HG03139 (cell line): ENCODE results near the gene ACOX1.

Experiments
- ATAC-seq: cut with Tn5 transposase; IDR thresholded peaks from one replicate; pipeline ENCODE4 v1.9.1; 2021; ENCODE audit not compliant: unreplicated experiment

ACOX1 gene

DNA sequence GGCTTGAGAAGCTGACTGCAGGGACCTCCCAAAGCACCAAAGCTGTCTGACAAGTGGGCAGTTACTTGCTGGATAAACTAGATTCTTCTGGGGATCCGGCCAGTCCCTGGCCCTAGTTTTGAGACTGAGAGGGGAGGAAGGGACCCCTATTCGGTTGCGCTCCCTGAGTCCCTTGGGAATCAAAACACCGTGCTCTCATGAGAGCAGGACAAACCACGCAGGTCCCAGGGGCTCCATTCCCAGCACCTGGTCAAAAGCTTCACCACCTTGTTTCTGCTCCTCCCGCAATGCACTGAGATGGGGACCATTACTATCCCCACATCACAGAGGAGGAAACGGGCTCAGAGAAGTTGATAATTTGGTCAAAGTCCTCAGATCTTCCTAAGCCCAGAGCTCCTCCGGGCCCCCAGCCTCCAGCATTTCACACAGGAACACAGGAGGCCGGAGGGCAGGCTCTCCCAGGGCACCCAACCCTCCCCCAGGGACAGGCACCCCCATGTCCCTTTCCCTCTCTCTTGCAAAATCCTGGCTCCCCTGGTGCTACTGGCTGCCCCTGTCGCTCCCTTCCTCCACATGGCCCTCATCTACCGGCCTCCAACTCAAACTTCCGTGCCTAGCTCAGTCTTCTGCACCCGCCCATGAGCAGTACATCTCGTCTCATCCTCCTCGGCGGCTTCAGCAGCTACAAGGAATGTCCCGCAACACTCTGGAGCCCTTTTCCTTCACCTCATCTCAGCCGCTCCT, 85.5 kb downstream of the ACOX1 start:
- no peak for ATAC-seq

DNA sequence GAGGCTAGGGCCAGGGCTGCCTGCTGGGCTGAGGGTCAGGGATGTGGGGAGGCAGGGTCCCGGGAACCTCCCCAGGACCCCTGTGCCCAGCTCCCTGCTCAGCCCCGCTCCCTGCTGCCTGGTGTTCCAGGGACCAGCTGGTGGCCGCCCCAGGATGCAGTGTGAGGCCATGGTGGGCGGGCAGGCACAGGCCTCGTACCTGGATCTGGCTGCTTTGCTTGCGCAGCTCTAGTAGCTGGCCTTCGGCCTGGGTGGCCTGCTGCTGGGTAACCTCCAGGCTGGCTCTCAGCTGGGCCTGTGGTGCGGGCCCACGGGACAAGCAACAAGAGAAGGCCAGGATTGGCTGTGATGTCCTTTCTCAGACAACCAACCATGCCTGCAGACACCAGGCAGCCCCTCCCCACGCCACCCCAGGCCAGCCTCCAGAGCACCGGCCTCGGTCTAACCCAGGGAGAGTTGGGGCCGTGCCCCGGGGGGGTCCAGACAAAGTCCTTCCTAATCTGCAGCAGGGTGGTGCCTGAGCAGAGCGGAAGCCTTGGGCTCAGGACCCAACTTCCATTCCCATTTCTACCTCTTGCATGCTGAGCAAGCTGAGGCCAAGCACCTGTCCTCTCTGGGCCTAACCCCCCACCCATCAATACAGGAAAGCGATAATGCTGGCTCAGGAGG, 86.3 kb downstream of the ACOX1 start:
- ATAC-seq, result no peak

DNA sequence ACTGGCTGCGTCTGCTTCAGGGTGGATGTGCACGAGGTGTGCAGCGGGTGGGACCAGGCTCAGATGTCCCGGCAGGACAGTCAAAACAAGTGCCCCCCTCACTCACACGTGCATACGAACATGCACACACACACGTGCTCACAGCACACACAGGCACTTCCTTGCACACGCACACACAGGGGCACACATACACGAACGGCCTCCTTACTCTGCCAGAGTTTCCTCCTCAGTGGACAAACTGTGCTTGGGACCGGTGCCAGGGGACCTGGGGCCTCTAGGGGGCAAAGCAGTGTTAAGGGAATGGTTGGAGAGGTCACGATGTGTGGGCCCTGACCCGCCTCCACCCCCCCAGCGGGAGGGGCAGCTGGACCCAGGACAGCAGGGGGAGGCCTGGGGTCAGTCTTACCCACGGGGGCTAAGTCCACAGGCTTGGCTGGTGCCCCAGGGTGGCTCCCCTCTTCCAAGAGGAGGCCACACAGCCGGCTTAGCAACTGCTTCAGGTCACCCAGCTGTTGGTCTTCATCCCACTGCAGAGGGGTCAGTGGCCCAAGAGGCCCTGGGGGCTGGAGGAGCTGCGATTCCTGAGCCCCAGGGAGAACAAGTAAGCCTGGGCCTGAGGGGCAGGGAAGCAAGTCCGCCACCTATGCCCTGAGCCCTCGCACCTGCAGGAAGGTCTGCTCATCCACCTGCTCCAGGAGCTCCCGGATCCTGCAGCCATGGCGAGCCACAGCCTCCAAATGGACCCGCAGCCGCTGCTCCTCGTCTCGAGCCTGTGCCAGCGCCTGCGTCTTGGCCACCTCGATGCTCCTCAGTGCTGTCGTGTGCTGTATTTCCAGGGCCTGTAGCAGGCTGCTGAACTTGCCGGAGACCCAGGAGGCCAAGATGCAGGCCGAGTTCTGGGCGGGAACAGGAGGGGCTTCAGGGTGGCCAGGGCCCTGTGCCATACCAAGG, 87.1 kb downstream of the ACOX1 start:
- ATAC-seq, result no peak
